ENCODE results near the gene CAPN1.

DNA sequence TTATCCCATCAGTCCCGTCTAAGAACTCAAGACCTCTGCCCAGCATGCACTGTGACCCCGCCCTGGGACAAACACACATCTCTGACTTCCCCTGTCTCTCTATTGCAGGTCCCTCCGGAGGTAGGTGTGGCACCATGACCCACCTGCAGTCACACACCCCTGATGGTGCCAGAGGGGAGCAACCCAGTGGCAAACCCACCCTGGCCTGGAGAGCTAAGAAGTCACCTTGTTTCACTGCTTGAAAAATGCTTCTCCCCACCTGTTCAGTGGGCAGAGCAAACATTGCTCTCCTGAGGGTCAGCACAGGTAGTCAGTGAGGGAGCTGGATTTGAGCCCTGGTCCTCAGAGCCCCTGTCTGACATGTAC is 23.9 kb downstream of the CAPN1 start:
- no peak for TF ChIP-seq EZH2 (IDR thresholded peaks at IDR 0.05; ENCODE audit: insufficient read depth, low read length)
- TF ChIP-seq, protein P1, sequence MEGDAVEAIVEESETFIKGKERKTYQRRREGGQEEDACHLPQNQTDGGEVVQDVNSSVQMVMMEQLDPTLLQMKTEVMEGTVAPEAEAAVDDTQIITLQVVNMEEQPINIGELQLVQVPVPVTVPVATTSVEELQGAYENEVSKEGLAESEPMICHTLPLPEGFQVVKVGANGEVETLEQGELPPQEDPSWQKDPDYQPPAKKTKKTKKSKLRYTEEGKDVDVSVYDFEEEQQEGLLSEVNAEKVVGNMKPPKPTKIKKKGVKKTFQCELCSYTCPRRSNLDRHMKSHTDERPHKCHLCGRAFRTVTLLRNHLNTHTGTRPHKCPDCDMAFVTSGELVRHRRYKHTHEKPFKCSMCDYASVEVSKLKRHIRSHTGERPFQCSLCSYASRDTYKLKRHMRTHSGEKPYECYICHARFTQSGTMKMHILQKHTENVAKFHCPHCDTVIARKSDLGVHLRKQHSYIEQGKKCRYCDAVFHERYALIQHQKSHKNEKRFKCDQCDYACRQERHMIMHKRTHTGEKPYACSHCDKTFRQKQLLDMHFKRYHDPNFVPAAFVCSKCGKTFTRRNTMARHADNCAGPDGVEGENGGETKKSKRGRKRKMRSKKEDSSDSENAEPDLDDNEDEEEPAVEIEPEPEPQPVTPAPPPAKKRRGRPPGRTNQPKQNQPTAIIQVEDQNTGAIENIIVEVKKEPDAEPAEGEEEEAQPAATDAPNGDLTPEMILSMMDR (IDR thresholded peaks at IDR 0.05; ENCODE audit: insufficient read depth, low read depth, low read length), result no peak
